K562 (cell line): ENCODE results near the gene PRPF6. TPM values are rescaled to one million over a fixed set of nuclear protein-coding genes. Genes with fewer than 3 reads are reported as not detected.

ENCODE experiments used
- HDAC1 ChIP-seq, 2 experiments: fragments of 450-650 bp; IDR thresholded peaks; 2 replicates each; pipeline ENCODE4 v1.6.1; 2016 to 2017; ENCODE audit warnings: inconsistent platforms in 1 of 2, mild to moderate bottlenecking in 1 of 2, moderate library complexity in 1 of 2
- HMGN3 ChIP-seq: IDR thresholded peaks from 2 replicates; pipeline ENCODE4 v1.6.1; 2011; ENCODE audit warnings: borderline replicate concordance, low read depth, mild to moderate bottlenecking, mixed read lengths, low read length; ENCODE audit not compliant: insufficient read length; ENCODE audit errors: extremely low read depth
- IRF2 ChIP-seq: sonication (generic); formaldehyde crosslinking; IDR thresholded peaks from 2 replicates; pipeline ENCODE4 v1.8.1; 2022; ENCODE audit warnings: mild to moderate bottlenecking, missing genetic modification reagents
- POLR2A ChIP-seq: fragments of 450-650 bp; conservative IDR thresholded peaks from 2 replicates; pipeline ENCODE4 v1.6.1; 2016
- POLR2B ChIP-seq: fragments of 450-650 bp; IDR thresholded peaks from 2 replicates; pipeline ENCODE4 v1.6.1; 2018; ENCODE audit warnings: low read depth; ENCODE audit not compliant: partially characterized antibody
- RHOXF2B ChIP-seq: fragments of 250-450 bp; sonication (Bioruptor Pico); conservative IDR thresholded peaks from 2 replicates; pipeline ENCODE4 v1.5.1; 2021
- ZFP36 ChIP-seq: fragments of 150-350 bp; IDR thresholded peaks from 2 replicates; pipeline ENCODE4 v1.6.1; 2018; ENCODE audit warnings: low read length, low read depth; ENCODE audit not compliant: partially characterized antibody
- polyA plus RNA-seq, 8 experiments: library from polyadenylated mRNA; depleted of rRNA in 4 of 8; stranded (reverse) in 5 of 8; unstranded in 3 of 8; fragments of >200 nt; fragmentation: Nextera tagmentation in 2 of 8; fragmentation: Illumina TruSeq in 1 of 8; extraction: Ambion mirVana in 2 of 8; extraction: Trizol in 1 of 8; gene quantifications; 2 replicates each; pipeline versions ENCODE4 v1.2.1 to v1.2.3, GENCODE V29; 2011 to 2014; ENCODE audit warnings: inconsistent platforms in 1 of 8, missing spikeins in 1 of 8
- total RNA-seq, 7 experiments: library from RNA; depleted of rRNA in 6 of 7; stranded (reverse); fragments of >200 nt in 6 of 7; fragmentation: Illumina TruSeq in 2 of 7; extraction: Trizol in 2 of 7; gene quantifications; 2 replicates each; pipeline versions ENCODE4 v1.2.1 to v1.2.3, GENCODE V29; 2011 to 2021; ENCODE audit warnings: low replicate concordance in 1 of 7
- TF ChIP-seq, protein P1 (sequence below), 2 experiments: fragments of 450-650 bp; IDR thresholded peaks; 2 replicates each; pipeline ENCODE4 v1.6.1; 2016; ENCODE audit warnings: mild to moderate bottlenecking in 2 of 2, borderline replicate concordance in 1 of 2, low read depth in 1 of 2, moderate library complexity in 1 of 2
- TF ChIP-seq, protein P2 (sequence below), 3 experiments: fragments of 200-800 bp in 1 of 3; fragments of 250-450 bp in 1 of 3; fragments of 450-650 bp in 1 of 3; sonication (Bioruptor Pico) in 1 of 3; sonication (Bioruptor generic) in 1 of 3; formaldehyde crosslinking in 1 of 3; IDR thresholded peaks; 2 replicates each; pipeline versions ENCODE4 v1.6.1 to v1.8.0; 2016 to 2022; ENCODE audit warnings: mild to moderate bottlenecking in 2 of 3, missing genetic modification characterization in 2 of 3, missing compliant biosample characterization in 1 of 3, moderate library complexity in 1 of 3
- TF ChIP-seq, protein P3 (sequence below): sonication (generic); formaldehyde crosslinking; IDR thresholded peaks from 2 replicates; pipeline ENCODE4 v1.8.1; 2023; ENCODE audit warnings: mild to moderate bottlenecking, missing genetic modification reagents
- TF ChIP-seq, protein P4 (sequence below): sonication (generic); formaldehyde crosslinking; IDR thresholded peaks from 2 replicates; pipeline ENCODE4 v1.8.1; 2023; ENCODE audit warnings: mild to moderate bottlenecking, missing genetic modification reagents, moderate library complexity

Gene PRPF6
- total and polyA plus RNA-seq, 9 of the 15 experiments (the other 6 are each of a cell fraction or from before 2014, with no cell fraction given) = 4.2 to 83.2 (median 59.9) TPM

DNA sequence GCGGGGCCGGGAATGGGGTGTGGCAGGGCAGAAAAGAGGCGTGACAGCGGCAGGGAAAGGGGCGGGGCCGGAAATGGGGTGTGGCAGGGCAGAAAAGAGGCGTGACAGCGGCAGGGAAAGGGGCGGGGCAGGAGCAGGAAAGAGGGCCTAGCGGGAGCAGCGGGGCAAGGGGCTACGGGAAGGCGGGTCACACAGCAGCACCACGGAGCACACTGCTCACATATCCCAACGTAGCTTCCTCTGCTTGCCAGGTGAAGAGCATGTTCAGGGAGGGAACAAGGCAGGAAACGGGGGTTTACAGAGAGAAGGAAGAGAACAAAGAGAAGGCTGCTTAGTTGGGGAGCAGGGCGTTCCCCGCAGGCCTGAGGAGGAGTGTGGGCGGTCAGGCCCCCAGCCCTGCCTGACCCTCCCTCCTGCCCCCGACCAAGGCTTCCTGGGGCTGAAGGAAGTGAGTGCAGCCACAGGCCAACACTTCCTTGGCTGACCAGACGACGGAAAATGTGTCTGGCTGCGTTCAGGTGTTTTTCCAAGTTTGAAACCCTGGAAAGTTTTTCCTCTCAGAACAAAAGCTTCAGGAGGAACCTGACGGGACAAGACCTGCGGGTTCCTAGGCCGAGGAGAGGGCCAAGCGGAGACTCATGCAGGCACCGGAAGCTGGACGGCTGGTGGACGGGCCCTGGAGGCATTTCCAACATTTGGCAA lies 38.5 kb upstream of the PRPF6 start (continued):
- TF ChIP-seq HMGN3 (peak; percentile 18), HDAC1 (IDR thresholded peaks at IDR 0.05) (peak in 1 of 2 experiments; percentile 38; a peak in 1 of 4 replicates), RHOXF2B (CRISPR knock-in tag) (no peak), POLR2B (peak; percentile 39), POLR2A (peak; percentile 55), IRF2 (no peak), ZFP36 (no peak)
- TF ChIP-seq, protein P1, sequence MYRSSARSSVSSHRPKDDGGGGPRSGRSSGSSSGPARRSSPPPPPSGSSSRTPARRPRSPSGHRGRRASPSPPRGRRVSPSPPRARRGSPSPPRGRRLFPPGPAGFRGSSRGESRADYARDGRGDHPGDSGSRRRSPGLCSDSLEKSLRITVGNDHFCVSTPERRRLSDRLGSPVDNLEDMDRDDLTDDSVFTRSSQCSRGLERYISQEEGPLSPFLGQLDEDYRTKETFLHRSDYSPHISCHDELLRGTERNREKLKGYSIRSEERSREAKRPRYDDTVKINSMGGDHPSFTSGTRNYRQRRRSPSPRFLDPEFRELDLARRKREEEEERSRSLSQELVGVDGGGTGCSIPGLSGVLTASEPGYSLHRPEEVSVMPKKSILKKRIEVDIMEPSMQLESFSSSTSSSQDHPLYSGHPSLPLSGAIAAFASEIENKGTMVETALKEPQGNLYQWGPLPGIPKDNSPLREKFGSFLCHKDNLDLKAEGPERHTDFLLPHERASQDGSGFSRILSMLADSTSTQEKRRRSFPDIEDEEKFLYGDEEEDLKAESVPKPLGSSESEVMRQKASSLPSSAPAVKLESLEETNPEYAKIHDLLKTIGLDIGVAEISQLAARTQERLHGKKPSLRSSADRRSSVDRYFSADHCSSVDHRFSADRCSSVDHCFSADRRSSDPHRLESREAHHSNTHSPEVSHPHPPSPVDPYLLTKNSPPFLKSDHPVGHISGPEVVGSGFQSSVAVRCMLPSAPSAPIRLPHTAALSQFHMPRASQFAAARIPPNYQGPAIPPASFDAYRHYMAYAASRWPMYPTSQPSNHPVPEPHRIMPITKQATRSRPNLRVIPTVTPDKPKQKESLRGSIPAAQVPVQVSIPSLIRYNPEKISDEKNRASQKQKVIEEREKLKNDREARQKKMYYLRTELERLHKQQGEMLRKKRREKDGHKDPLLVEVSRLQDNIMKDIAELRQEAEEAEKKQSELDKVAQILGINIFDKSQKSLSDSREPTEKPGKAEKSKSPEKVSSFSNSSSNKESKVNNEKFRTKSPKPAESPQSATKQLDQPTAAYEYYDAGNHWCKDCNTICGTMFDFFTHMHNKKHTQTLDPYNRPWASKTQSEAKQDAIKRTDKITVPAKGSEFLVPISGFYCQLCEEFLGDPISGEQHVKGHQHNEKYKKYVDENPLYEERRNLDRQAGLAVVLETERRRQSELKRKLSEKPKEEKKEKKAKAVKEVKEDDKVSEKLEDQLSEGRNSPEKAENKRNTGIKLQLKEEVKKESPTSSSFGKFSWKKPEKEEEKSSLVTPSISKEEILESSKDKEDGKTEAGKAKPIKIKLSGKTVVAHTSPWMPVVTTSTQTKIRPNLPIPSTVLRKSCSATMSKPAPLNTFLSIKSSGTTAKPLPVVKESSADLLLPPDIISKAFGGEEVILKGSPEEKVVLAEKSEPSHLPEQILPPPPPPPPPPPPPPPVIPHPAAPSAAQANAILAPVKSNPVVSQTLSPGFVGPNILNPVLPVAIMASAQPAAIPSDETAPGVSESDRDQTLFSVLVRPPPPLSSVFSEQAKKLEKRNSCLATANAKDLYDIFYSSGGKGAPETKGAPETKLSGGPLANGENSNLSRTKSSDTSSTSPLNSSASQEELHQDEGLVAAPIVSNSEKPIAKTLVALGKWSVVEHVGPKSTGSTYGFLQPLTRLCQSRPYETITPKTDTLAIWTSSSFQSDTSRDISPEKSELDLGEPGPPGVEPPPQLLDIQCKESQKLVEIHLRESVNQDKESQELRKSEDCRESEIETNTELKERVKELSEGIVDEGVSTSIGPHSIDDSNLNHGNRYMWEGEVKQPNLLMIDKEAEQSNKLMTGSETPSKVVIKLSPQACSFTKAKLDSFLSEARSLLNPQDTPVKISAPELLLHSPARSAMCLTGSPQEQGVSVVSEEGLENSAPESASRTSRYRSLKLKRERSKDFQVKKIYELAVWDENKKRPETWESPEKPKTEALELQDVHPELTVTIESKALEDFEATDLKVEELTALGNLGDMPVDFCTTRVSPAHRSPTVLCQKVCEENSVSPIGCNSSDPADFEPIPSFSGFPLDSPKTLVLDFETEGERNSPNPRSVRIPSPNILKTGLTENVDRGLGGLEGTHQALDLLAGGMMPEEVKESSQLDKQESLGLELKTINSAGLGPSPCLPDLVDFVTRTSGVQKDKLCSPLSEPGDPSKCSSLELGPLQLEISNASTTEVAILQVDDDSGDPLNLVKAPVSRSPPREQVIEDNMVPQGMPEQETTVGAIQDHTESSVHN (IDR thresholded peaks at IDR 0.05; ENCODE audit: borderline replicate concordance in 1 of 2, low read depth in 1 of 2) = no peak
- TF ChIP-seq, protein P2, sequence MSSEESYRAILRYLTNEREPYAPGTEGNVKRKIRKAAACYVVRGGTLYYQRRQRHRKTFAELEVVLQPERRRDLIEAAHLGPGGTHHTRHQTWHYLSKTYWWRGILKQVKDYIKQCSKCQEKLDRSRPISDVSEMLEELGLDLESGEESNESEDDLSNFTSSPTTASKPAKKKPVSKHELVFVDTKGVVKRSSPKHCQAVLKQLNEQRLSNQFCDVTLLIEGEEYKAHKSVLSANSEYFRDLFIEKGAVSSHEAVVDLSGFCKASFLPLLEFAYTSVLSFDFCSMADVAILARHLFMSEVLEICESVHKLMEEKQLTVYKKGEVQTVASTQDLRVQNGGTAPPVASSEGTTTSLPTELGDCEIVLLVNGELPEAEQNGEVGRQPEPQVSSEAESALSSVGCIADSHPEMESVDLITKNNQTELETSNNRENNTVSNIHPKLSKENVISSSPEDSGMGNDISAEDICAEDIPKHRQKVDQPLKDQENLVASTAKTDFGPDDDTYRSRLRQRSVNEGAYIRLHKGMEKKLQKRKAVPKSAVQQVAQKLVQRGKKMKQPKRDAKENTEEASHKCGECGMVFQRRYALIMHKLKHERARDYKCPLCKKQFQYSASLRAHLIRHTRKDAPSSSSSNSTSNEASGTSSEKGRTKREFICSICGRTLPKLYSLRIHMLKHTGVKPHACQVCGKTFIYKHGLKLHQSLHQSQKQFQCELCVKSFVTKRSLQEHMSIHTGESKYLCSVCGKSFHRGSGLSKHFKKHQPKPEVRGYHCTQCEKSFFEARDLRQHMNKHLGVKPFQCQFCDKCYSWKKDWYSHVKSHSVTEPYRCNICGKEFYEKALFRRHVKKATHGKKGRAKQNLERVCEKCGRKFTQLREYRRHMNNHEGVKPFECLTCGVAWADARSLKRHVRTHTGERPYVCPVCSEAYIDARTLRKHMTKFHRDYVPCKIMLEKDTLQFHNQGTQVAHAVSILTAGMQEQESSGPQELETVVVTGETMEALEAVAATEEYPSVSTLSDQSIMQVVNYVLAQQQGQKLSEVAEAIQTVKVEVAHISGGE (CRISPR knock-in tag; IDR thresholded peaks at IDR 0.05) = no peak
- TF ChIP-seq, protein P3, sequence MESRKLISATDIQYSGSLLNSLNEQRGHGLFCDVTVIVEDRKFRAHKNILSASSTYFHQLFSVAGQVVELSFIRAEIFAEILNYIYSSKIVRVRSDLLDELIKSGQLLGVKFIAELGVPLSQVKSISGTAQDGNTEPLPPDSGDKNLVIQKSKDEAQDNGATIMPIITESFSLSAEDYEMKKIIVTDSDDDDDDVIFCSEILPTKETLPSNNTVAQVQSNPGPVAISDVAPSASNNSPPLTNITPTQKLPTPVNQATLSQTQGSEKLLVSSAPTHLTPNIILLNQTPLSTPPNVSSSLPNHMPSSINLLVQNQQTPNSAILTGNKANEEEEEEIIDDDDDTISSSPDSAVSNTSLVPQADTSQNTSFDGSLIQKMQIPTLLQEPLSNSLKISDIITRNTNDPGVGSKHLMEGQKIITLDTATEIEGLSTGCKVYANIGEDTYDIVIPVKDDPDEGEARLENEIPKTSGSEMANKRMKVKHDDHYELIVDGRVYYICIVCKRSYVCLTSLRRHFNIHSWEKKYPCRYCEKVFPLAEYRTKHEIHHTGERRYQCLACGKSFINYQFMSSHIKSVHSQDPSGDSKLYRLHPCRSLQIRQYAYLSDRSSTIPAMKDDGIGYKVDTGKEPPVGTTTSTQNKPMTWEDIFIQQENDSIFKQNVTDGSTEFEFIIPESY (CRISPR knock-in tag) = no peak
- TF ChIP-seq, protein P4, sequence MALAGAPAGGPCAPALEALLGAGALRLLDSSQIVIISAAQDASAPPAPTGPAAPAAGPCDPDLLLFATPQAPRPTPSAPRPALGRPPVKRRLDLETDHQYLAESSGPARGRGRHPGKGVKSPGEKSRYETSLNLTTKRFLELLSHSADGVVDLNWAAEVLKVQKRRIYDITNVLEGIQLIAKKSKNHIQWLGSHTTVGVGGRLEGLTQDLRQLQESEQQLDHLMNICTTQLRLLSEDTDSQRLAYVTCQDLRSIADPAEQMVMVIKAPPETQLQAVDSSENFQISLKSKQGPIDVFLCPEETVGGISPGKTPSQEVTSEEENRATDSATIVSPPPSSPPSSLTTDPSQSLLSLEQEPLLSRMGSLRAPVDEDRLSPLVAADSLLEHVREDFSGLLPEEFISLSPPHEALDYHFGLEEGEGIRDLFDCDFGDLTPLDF (CRISPR knock-in tag) = no peak
